HG03520 (cell line): ENCODE results near the gene ZNF469.
"Not testable (repeated sequence)": the region's sequence is repeated elsewhere in the genome, so short reads cannot be mapped to it uniquely, and the experiment has no call there.

ENCODE experiments used
- ATAC-seq: cut with Tn5 transposase; IDR thresholded peaks from one replicate; pipeline ENCODE4 v1.9.1; 2021; ENCODE audit warnings: mild to moderate bottlenecking, moderate library complexity; ENCODE audit not compliant: unreplicated experiment

ZNF469 gene

GRCh38 chr16:88356727-88357199 is 26.0 kb upstream of the ZNF469 start:
- no peak for ATAC-seq

GRCh38 chr16:88357317-88358022 is 25.3 kb upstream of the ZNF469 start:
- no peak for ATAC-seq

- ATAC-seq = no peak
These were observed 24.7 kb upstream of the ZNF469 start for GRCh38 chr16:88358023-88358420.

- ATAC-seq = no peak
These were observed 23.8 kb upstream of the ZNF469 start for GRCh38 chr16:88359008-88359407.

GRCh38 chr16:88360401-88360800 is 22.4 kb upstream of the ZNF469 start:
- ATAC-seq = not testable (repeated sequence)

- no peak for ATAC-seq
These were observed 21.8 kb upstream of the ZNF469 start for GRCh38 chr16:88360999-88361398.

GRCh38 chr16:88361775-88362174 is 21.0 kb upstream of the ZNF469 start:
- ATAC-seq = no peak

- ATAC-seq = no peak
These were observed 19.4 kb upstream of the ZNF469 start for GRCh38 chr16:88363239-88363891.

GRCh38 chr16:88365244-88365865 is 17.4 kb upstream of the ZNF469 start:
- no peak for ATAC-seq

- ATAC-seq = no peak
These were observed 16.6 kb upstream of the ZNF469 start for GRCh38 chr16:88366032-88366703.

- no peak for ATAC-seq
These were observed 16.1 kb upstream of the ZNF469 start for GRCh38 chr16:88366704-88367047.

- no peak for ATAC-seq
These were observed 15.2 kb upstream of the ZNF469 start for GRCh38 chr16:88367560-88367959.

GRCh38 chr16:88368036-88368435 is 14.7 kb upstream of the ZNF469 start:
- no peak for ATAC-seq

GRCh38 chr16:88368994-88369393 is 13.8 kb upstream of the ZNF469 start:
- ATAC-seq = no peak

- ATAC-seq = no peak
These were observed 13.2 kb upstream of the ZNF469 start for GRCh38 chr16:88369447-88370008.

- no peak for ATAC-seq
These were observed 12.4 kb upstream of the ZNF469 start for GRCh38 chr16:88370365-88370764.

GRCh38 chr16:88372522-88372921 is 10.2 kb upstream of the ZNF469 start:
- no peak for ATAC-seq

- ATAC-seq = no peak
These were observed 9.5 kb upstream of the ZNF469 start for GRCh38 chr16:88373211-88373610.

- ATAC-seq = no peak
These were observed 8.7 kb upstream of the ZNF469 start for GRCh38 chr16:88373927-88374492.

- no peak for ATAC-seq
These were observed 8.0 kb upstream of the ZNF469 start for GRCh38 chr16:88374736-88375135.
